NCI-H2227 (cell line): ENCODE measurements around the gene GDA.
"Not testable (repeated sequence)": the region's sequence is repeated elsewhere in the genome, so short reads cannot be mapped to it uniquely, and the experiment has no call there.

Experiments used
- DNase-seq: peaks from one replicate; lab custom pipeline; 2025; ENCODE audit not compliant: unreplicated experiment; lab: John Stamatoyannopoulos, UW

Gene GDA

DNA sequence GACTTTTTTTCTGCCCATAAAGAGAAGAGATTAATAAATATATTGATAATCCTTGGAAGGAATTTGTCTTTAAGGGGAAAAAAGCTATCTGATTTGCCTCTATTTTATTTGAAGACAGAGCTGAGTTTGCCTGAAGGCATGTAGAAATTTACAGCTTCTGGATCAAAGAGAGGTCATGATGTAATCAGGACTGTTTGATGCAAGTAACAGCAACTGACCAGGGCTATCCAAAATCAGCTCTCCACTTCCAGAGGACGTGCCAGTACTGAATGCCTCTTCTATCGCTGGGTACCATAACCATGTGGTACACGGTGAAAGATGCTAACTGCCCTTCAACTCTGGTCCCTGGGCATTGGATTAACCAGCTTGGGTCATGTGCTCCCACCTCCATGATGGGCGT, 125.2 kb downstream of the GDA start:
- no peak for DNase-seq

DNA sequence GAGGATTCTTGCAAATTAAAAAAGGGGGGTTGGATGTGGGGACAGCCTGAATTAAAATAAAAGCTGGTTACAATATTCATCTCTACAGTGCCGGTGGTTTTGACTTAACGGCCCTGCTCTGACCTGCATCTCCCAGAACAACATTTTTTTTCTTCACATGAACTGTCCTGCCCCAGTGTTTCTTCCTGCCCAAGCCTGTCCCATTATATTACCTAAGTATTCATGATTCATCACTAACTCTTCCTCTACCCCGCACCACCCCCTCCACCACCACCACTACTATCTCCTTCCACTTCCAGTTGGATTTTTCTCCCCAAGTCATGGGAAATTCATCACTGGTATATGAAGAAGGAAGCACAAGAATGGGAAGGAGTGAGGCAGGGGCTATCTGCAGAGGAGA, 125.7 kb downstream of the GDA start:
- no peak for DNase-seq

DNA sequence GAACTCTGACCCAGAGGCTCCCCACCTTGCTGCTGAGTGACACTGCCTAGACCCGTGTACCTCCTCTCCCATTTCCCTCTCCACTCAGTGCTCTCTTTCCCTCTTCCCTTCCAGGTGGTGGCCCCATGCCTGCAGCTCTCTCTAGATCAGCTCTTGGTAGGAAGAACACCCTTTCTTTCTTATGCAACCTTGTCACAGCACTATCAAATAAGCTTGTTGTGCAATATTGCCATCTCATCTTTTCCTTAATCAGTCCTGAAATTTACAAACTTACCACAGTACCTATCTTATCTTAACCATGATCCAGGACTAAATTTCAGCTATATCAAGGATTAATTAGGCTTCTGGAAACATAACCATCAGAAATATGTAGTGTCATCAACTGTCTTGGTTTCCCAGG, 127.2 kb downstream of the GDA start:
- DNase-seq, result no peak

DNA sequence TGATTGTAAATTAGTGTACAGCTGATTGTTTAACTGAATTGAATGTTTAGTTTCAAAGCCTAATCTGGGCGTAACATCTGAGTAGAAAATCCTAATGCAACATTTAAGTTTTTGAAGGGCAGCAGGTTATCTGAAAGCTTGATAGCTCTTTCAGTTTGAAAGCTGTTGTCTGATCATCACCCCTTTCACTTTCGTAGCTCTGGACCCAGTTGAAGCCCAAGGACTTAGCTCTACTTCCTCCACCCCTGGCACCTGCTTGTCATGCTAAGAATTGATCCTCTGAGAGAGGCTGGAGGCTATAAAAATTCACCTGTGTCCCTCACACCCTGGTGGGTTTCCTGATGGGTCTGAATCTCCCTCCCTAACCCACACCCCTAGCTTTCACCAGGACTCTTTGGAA, 129.7 kb downstream of the GDA start:
- DNase-seq, result no peak

DNA sequence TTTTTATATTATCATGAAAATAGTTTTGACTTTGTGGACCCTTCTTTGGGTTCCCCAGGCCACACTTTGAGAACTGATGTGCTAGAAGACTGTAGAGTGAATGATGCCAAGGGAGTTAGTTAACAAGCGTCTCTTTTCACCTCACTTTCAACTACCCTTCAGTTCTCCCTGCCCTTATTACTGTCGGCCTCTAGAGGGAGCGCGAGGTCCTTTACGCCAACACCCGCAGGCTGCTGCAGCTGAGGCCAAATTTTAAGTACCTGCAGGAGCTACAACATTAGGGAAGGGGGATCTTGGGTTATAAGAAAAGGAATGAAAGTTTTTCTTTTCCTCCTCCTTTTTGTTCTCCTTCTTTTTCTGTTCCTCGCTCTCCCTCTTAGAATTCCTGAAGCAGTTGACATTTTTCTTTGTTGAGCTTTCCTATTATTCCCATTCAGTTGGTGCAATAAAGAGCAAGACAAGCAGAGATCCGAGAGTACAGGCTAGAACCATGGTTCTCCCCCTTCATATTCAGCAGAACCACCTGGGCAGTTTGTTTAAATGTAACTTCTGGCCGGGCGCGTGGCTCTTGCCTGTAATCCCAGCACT, 131.8 kb downstream of the GDA start:
- peak; percentile 53 for DNase-seq

DNA sequence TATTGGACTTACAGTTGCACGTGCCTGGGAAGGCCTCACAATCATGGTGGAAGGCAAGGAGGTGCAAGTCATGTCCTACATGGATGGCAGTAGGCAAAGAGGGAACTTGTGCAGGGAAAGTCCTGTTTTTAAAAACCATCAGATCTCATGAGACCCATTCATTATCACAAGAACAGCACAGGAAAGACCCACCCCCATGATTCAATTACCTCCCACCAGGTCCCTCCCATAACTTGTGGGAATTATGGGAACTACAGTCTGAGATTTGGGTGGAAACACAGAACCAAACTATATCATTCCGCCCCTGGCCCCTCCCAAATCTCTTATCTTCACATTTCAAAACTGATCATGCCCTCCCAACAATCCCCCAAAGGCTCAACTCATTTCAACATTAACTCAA, 140.2 kb downstream of the GDA start:
- no peak for DNase-seq

DNA sequence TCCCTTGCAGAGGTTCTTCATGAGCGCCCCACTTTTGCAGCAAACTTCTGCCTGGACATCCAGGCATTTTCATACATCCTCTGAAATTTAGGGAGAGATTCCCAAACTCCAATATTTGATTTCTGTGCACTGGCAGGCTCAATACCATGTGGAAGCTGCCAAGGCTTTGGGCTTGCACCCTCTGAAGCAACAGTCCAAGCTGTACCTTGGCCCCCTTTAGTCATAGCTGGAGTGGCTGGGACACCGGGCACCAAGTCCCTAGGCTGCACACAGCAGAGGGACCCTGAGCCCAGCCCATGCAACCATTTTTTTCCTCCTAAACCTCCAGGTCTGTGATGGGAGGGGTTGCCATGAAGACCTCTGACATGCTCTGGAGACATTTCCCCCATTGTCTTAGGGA, 141.1 kb downstream of the GDA start:
- DNase-seq, result no peak

DNA sequence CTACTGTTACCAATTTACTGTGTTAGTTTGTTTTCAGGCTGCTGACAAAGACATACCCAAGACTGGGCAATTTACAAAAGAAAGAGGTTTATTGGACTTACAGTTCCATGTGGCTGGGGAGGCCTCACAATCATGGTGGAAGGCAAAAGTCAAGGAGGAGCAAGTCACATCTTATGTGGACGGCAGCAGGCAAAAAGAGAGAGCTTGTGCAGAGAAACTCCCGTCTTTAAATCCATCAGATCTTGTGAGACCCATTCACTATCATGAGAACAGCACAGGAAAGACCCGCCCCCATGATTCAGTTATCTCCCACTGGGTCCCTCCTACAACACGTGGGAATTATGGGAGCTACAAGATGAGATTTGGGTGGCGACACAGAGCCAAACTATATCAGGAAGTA, 142.3 kb downstream of the GDA start:
- not testable (repeated sequence) for DNase-seq

DNA sequence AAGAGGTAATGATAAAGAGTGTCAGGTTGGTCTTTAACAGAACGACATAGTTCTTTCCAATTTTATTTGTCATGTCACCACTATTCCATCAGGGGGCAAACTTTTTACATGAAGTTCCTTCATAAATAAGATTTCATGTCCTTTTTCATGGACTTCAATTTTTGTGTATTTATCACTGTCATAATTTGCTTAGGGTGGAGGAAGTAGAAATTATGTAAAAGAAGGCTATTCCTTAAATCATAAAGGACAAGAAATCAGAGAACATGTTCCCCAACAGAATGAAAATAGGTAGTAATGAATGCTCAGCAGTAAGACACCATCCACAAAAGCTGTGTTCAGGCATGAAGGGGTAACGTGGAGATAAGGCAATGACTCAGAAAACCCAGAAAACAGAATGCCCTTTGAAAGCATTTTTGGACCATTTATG, 143.0 kb downstream of the GDA start:
- DNase-seq, result peak; percentile 11

DNA sequence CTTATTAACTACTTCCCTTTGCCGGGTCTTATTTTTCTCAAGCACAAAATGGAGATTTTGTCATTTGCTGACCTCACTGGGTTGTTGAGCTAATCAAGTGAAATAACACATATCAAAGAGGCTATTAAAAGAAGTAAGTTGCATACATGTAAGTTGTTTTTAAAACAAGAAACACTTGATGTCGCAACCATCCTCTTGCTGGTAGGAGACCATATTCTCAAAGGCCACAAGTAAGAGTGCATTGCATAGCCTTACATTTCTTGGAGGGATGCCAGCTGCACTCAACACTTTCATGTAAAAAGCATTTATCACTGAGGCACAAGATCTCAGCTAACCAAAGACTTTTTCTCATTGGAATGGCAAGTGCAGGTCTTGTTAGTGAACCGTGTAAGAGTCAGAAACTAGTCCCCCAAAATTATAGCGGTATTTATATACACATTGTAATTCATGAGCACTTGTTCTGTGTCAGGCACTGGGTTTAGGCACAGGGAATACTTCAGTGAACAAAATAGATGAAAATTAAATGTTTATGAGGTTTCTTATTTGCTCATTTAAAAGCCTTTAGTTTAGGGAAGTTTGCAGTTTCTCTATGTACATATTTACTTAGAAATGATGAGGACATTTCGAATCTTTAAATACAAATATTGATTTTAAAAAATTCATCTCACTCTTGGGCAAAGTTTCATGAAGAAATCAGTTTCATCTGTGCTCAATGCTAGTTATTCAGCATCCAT, 143.8 kb downstream of the GDA start:
- DNase-seq, result no peak

DNA sequence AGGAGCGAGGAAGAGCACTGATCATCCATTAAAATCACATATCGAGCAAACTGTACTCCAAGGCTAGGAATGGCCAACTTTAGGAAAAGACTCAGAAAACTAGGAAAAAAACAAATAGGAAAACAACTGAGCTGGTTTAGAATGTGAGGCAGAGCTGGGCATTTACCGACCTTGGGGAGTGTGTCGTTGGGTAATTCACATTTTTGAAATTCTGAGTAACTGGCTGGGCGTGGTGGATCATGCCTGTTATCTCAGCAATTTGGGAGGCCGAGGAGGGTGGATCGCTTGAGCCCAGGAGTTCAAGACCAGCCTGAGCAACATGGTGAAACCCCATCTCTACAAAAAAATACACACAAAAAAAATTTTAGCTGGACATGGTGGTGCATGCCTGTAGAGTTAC, 145.7 kb downstream of the GDA start:
- no peak for DNase-seq

DNA sequence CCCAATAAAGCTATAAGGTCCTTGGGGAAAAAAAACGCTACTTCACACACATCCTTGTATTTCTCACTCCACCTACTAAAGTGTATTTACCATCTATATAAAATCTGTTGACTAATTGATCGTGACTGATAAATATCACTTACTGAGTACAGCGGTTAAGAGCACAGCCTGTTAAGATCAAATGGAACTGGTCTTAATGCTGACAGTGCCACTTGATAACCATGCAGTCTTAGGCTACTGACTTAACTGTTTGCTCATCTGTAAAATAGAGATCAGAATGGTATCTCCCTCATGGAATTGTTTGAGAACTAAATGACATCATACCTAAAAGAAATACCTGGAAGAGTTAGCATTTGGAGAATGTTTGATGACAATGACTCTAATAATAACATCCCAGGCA, 148.3 kb downstream of the GDA start:
- DNase-seq, result no peak

DNA sequence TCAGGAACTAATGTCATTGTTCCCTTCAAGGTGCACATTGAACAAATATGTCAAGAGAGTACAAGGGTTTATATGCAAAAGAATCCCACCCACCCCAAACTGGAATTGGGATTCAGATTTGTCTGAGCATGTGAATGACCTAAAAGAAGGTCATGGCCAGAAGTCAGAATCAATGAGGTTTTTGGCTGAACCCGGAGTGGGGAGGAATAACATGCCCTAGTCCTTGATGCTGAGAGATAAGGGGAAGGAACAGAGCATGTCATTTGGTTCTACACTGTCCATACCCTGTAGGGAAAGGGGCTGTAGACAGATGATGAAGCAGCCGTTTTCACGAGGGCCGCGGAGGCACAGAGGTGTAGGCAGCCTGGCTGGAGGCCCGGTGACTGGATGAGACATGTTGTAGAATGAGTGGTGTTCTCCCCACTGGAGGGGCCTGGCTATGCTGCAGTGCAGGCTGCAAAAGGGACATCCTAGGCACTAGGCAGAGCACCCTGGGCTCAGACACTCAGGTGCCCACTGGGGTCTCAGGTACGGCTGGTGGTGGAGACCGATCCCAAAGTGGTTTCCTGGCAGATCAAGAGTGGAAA, 149.9 kb downstream of the GDA start:
- no peak for DNase-seq

DNA sequence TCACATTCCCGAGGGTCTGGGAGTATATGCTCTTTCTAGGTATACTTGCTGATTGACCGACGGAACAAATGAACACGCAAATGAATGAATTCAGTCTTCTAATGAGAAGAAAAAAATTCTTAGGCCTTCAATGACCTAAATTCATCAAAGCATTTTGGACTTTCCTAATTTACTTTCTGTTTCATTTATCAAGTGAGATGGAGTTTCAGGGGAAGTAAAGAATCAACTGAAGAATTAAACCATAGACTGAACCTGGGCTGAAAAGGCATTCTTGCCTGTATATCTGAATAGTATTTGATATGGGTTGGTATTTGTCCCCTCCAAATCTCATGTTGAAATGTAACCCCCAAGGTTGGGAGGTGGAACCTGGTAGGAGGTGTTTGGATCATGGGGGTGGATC, 151.6 kb downstream of the GDA start:
- no peak for DNase-seq
